Activated CD4-positive, CD25-positive, alpha-beta regulatory T cell (primary cell): ENCODE measurements around the gene FAM110D.
A peak's percentile ranks its signal among the peaks of the same experiment; 100 is the strongest.

Experiments used
- DNase-seq, 4 experiments: peaks; one replicate each; lab custom pipeline; 2025; lab: John Stamatoyannopoulos, UW

FAM110D gene

DNA sequence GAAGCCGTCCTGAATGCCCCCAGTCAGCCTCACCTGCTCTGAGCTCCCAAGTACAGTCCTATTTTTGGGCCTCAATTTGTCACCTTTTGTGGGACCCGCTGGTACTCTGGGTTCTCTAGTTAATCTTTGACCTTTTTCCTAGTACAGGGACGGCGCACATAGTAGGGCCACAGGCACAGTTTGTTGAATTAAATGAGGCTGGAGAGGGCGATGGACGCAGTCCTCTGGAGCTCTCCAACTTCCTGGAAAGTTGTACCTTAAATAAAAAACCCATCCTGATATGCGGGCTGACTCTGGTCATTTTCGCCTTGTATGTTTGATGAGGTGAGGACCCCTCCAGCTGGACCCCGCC lies 4.8 kb downstream of the FAM110D start:
- no peak for DNase-seq

DNA sequence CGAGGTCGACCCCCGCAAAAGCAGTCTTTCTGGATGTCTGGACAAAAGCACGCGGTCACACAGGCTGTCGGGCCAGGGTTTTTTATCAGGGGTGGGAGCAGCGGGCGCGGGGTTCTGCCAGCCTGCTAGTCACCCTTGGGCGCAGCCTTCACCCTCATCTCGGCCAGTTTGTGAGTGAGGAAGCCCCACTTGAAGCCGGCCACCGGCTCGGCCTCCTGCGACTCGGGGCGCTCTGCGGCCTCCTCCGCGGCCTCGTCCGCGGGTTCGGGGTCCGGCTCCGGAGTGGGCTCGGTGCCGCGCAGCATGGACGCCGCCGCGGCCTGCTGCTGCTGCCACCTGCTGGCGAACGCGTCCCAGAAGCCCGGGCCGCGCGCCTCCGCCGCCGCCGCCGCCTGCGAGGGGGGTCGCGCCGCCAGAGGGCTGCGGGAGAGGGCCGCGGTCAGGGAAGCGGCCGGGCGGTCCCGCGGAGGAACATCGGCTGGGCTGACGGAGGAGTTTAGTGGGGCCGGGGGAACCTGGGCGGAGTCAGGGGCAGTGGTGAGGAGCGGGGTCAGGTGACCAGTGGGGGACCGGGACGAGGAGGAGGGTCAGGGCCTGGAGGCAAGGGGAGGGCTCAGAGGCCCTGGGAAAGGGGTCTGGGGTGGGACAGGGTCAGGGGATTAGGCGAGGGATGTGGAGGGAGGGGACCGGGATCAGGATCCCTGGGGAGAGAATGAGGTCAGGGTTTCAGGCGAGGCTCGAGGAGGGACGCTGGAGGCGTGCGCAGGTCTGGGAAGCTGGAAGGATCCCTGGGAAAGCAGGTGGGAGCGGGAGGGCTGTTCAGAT lies 5.4 kb downstream of the FAM110D start:
- peak in 3 of 4 experiments; percentile 25 to 31 (median 30) for DNase-seq

DNA sequence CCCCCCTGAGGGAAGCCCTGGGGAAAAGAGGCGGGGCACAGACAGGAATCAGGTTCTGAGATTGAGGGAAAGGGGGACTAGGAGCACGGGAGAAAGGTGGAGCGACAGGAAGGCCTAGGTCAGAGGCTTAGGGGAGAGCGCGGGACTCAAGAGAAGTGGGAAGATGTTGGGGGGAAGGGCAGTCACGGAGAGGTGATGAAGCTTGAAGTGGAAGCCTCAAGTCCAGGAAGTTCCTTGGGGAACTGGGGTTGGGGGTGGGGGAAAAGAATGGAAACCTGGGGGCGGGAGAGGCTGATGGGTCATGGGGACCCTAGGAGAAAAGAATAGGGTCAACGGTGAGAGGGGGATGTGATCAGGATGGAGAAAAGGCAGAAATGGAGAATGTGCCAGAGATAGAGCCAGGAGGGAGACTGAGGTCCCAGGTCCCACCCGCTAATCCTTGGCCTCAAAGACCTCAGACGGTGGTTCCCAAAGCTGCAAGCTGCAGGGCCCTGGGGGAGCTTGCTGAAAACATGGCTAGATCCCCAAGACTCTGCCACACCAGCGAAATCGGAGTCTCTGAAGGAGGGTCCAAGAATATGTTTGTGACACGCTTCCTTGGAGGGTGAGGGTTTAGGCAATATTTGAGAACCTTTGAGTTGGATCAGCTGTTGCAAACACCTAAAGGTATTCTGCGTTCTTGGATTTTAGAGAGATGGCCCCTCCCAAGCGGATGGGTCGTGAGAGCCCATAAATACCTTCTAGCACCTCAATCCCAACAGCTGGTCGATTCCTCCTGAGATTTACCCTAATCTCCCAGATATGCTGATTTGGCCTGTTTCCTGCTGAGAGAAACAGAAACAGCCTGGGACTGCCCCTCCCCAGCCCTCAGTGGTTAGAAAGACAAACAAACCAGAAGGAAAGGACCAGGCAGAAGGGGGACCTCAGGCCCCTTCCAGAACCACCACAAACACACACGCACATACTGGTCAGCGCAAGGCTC lies 6.3 kb downstream of the FAM110D start:
- no peak for DNase-seq

DNA sequence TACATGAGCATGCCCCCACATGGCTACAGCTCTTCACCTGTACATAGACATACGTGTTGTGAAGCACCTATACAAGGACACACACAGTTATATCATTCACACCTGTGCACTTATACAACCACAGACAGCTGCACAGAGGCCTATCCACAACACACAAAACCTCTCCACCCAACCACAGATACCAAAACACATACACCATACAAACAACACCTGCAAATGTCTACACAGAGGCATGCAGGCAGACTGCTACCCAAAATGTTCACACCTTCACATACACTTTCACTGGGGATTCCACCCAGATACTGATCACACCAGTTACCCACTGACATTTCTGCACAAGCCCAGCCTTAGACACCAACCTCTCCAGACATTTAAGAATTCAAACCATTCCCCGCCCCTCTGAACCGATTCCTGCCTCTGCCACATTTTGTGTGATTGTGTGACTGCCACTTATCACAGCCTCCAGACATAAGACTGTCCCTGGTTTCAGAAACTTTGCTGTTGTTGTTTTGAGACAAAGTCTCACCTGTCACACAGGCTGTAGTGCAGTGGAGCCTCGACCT lies 7.9 kb downstream of the FAM110D start:
- no peak for DNase-seq

DNA sequence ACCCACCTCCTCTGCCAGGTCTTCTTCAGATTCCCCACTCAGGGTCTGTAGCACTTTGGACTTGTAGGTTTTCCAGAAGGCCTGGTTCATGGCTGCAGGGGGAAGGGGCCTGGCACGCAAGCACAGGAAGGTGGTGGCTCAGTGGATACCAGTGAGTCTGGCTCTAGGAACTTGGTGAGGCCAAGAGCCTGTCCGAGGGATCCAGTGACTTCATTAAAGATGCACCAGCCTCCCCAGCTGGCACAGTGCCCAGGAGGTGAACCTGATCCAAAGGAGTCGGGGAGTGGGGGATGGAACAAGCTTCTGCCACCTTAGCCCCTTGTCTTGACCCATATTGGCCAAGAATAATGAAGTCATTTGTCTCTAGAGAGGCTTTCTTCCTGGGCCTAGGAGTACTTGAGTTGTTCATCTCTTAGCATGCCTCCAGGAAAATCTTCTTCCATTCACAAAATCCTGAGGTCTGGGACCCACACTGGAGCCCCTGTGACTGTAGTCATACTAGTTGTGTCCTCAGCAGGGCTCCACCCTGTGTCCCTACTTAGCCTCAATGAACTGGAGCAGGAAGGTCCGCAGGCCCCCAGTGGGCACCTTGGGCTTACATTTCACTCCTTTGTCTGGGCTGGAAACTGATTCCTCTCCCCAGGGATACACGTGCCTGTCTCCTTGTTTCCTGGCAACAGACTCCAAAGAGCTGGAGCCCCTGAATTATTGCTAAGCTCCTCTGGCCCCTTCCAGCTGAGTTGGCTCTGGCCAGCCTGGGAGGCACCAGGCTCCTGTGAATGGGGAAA lies 9.7 kb downstream of the FAM110D start, which contains the start of gene C1orf232:
TSS of gene C1orf232 (minus strand) at position 554 of the 788 bp plus-strand sequence. CDS start at position 90, 464 bp downstream.
- no peak for DNase-seq

DNA sequence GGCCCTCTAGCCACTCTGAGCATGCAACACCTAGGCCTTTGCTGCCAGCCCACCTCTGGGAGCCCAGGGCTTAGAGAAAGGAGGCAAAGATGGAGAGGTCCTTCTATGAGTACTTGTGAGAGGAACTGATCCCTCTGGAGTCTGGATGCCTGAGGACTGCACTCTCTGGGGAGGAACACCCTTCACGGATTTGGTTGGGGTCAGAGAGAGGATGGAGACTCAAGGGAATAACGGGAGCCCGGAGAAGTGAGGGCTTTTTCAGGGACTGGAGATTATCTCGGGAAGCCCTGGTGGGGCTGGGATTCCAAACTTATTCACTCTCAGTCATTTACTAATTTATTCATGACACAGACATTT lies 10.3 kb downstream of the FAM110D start:
- DNase-seq = no peak

DNA sequence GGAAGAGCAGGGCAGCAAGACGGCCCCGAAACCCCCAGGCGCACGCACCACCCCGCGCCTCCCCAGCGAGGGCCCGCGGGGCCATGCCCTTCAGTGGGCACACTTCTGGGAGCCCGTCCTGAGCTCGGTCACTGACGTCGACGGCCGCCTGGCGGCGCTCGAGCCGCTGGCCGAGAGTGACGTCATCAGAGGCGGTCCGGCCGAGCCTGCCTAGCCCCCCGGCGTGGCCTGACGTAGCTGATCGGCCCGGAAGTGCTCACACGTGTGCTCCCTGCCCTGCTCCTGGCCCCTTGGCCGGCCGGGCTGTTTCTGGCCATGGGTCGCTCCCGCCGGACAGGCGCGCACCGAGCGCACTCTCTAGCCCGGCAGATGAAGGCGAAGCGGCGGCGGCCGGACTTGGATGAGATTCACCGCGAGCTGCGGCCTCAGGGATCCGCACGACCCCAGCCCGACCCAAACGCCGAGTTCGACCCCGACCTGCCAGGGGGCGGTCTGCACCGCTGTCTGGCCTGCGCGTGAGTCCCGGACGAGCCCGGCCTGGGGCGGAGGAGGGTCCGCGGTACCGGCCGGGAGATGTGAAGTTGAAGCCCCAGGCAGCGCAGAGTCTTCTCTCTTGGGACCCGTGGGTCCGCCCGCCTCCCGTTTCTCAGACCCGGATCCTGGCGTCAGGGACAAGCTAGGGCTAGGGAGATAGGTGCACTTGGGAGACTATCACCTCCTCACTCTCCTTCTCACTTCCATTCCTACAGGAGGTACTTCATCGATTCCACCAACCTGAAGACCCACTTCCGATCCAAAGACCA lies 11.0 kb downstream of the FAM110D start, which contains the start of gene ZNF593:
TSS of gene ZNF593 (plus strand) at position 240 of the 803 bp plus-strand sequence. CDS start at position 316, 76 bp downstream.
- peak; percentile 64 to 77 (median 69) for DNase-seq

DNA sequence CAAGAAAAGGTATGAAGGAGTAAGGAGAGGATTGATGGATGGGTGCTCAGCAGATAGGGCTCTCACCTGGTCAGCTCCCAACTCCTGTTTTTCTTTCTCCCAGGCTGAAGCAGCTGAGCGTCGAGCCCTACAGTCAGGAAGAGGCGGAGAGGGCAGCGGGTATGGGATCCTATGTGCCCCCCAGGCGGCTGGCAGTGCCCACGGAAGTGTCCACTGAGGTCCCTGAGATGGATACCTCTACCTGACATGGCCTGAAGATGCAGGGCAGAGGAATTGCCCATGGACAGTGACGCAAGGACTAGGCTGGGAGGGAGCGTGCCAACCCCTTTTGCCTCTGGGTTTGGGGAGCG lies 11.6 kb downstream of the FAM110D start:
- DNase-seq = no peak

DNA sequence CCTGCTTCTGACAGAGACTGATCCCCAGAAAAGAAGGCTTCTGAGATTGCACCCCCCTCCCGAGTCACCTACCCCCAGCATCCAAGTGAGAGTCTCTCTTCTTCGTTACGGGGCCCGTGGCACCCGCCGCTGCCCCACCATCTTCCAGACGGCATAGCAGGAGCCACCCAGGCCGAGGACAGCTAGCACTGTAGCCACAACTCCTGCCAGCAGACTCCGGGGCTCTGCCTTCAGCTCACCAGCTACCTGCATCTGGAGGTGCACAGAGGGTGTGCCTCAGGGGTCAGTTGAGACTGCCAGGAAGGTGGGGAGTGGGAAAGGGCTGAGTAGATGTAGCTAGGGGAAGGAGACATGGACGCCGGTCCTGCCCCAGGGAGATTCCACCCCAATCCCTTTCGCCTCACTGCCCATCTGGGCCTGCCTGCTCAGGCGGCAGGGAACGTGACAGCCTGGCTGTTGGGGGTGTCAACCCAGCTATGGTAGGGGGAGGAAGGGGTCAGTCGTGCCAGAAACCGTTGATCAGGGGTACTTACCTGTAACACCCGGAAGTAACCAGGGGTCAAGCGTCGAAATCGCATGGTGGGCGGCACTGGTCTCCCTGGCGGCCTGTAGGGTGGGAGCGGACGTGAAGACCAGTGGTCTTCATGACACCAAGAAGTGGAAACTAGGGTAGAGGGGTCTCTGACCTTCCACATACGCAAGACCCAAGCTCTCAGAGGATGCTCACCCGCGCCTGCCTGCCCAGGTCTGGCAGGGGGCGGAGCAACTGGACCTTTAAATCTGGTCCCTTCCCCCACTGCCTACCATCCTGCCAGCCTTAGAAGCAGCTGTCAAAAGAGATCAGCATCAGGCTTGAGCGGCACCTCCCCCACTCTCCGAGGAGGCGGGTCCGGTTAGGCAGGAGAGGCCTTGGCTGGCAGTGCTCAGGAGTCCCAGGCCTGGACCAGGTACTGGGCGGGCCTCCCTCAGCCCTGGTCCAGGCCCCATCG lies 12.5 kb downstream of the FAM110D start, which contains the start of gene ZNF593OS:
TSS of gene ZNF593OS (minus strand) at position 749 of the 989 bp plus-strand sequence. CDS start at position 578, 171 bp downstream.
- DNase-seq = no peak

DNA sequence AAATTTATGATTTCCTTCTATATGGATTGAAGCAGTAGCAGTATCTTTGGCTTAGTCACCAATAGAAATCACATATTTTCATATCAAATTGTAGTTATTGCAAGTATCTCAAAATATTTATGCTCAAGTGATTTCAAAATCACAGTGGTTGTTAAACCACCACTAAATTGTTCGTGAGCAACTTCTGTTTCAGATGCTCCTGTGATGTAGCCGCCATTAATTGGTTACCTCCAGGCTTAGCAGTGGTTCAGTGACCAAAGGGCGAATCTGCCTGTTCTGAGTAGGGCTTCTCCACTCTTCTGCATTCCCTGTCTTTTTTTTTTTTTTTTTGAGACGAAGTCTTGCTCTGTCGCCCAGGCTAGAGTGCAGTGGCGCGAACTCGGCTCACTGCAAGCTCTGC lies 16.5 kb downstream of the FAM110D start:
- DNase-seq = no peak

DNA sequence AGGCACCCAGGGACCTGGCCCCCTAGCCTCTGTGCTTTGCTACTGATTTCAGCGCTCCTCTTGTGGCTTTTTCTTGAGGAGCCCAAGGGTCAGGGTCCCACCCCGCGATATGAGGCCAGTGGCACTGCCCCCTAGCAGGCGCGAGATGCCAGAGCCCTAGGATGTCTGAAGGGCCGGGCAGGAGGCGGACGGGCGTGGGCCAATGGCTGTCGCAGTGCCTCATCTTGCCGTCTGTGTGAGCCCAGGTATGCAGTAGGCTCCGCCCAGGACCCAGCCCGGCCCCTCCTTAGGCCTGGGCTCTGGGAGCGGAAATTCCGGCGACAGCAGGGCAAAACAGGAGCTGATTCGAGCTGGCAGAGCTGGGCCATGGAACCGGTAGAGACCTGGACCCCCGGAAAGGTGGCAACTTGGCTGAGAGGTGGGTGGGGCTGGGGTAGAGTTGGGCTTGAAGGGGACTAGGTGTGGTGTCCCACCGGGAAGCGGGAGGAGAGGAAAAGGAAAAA lies 18.4 kb downstream of the FAM110D start, which contains the start of gene CNKSR1:
TSS of gene CNKSR1 (plus strand) at position 310 of the 503 bp plus-strand sequence. CDS start at position 367, 57 bp downstream.
- DNase-seq = no peak

DNA sequence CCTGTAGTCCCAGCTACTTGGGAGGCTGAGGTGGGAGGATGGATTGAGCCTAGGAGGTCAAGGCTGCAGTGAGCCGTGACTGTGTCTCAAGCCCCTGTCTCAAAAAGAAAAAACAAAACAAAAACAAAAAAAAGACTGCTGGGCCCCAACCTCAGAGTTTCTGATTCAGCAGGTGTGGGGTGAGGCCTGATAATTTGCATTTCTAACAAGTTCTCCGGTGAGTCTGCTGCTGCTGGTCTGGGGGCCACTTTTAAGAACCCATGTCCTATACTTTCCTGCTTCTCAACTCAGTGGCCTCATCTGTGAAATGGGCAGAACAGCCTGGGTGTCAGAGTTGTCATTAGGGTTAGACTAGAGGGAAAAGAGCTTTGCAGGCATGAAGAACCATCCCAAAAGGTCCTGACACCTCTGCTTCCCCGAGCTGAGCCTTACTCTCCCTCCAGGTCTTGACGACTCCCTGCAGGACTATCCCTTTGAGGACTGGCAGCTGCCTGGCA lies 21.2 kb downstream of the FAM110D start:
- DNase-seq = no peak

DNA sequence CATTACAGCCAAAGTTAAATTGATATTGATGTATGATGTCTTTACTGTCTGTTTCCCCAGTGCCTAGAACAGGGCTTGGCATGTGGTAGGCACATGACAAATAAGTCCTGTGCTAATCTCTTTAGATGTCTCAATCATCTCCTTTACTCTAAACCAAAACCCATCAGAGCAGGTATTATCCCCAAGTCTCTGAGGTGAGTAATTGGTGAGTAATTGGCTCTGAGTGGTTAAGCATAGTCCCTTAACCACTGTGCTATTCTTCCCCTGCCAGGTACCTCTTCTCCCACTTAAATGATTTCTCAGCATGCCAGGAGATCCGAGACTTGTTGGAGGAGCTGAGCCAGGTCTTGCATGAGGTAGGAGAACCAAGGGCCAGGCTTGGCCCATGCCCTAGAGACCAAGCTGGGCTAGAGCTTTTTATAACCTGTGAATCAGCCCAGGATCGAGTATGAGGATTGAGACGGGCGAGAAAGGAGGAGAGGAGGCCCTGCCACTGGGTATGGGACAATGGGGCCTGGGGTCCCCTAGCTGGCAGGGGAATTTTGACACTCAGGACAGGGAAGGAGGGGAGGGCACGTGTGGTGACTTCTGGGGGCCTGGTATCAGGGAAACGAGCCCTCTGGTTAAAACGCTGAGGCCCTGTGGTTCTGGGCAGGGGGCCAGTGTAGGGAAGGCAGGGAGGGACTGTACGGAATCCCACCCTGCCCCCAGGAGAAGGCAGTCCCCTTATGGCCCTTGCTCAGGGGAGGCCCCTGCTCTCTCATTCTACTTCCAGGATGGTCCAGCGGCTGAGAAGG lies 22.9 kb downstream of the FAM110D start:
- DNase-seq = no peak

DNA sequence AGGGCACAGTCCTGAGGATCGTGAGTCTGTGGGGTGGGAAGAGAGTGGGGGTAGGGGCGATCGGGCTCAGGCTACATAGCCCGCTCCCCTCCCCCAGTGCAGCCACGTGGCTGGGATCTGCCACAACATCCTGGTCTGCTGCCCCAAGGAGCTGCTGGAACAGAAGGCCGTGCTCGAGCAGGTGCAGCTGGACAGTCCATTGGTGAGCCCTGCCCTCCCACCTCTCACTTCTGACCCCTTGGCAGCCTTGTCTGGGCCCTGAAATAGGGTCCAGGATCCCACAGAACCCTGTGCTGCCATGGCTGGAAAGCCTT lies 23.5 kb downstream of the FAM110D start:
- no peak for DNase-seq

DNA sequence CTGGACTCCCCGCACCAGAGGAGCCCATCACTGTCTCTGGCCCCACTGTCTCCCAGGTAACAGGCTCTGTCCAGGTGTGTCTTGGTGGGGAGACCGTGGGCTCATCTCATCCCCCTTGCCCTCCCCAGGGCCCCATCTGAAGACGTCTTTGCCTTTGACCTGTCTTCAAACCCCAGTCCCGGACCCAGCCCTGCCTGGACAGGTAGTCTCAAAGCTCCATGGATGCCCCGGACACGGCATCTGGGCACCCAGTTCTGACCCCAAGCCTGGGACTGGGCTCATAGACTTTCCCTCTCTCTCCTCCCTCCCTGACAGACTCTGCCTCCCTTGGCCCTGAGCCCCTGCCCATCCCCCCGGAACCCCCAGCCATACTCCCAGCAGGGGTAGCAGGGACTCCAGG lies 25.2 kb downstream of the FAM110D start:
- no peak for DNase-seq

DNA sequence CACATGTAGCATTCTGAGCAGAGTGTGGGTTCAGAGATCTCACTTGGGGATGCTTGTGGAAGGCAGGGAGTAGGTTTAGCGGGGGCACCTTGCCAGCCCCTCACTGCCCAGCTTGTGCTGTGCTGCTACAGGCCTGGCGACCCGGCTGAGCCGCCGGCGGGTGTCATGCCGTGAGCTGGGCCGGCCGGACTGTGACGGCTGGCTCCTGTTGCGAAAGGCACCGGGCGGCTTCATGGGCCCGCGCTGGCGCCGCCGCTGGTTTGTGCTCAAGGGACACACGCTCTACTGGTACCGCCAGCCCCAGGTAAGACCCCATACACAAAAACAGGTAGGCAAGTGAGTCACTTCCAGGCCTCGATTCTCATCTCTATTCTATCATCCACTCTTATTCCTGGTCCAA lies 26.0 kb downstream of the FAM110D start:
- DNase-seq = no peak

DNA sequence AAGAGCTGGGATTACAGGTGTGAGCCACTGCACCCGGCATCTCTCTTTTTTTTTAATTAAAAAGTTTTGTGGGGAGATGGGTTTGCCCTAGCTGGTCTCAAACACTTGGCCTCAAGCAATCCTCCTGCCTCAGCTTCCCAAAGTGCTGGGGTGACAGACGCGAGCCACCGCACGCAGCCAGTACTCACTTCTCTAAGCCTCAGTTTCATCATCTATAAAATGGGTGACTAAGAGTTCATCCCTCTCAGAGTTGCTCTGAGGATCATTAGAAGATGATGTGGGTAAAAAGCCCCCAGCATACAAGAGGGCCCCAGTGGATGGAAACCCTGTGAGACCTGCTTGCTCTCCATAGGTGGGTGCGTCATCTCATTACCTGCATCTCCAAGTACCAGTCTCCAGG lies 29.0 kb downstream of the FAM110D start:
- no peak for DNase-seq

DNA sequence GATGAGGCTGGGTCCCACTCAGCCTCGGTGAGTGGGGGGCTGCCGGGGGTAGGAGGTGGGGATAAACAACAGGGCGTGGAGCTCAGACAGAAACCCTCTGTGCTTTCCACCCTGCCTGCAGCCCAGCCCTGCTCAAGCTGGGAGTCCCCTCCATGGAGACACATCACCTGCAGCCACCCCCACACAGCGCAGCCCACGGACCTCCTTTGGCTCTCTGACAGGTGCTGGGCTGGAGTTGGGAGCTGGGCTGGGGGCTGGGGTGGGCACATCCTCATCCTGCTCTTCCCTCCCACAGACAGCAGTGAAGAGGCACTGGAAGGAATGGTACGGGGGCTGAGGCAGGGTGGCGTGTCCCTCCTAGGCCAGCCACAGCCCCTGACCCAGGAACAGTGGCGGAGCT lies 29.6 kb downstream of the FAM110D start:
- DNase-seq = no peak
